Astrocyte (in vitro differentiated cells and primary cell): ENCODE results near the gene DIP2C. TPM values are rescaled to one million over a fixed set of nuclear protein-coding genes. Genes with fewer than 3 reads are reported as not detected.

Experiments
- DNase-seq: peaks from one replicate; pipeline ENCODE4 v3.0.0-alpha.2; 2010; ENCODE audit warnings: low read depth
- FAIRE-seq: peaks from 2 replicates; lab custom pipeline; 2011; peaks lifted over from hg19 to GRCh38; lab: Jason Lieb, UNC
- H2AFZ ChIP-seq: 2 replicates; pipeline ENCODE4 v1.6.0; 2012; ENCODE audit warnings: low read depth, low read length, inconsistent platforms
- H3K27ac ChIP-seq: 2 replicates; pipeline ENCODE4 v1.5.1; 2011; ENCODE audit warnings: low read depth, low read length, inconsistent platforms
- H3K27me3 ChIP-seq: 2 replicates; pipeline ENCODE4 v1.6.0; 2011; ENCODE audit warnings: low read length, inconsistent platforms; ENCODE audit not compliant: insufficient read depth
- H3K36me3 ChIP-seq: 2 replicates; pipeline ENCODE4 v1.5.1; 2011; ENCODE audit warnings: low read length, inconsistent platforms; ENCODE audit not compliant: insufficient read depth
- H3K4me1 ChIP-seq: 2 replicates; pipeline ENCODE4 v1.5.1; 2011; ENCODE audit warnings: low read length, inconsistent platforms; ENCODE audit not compliant: insufficient read depth
- H3K4me2 ChIP-seq: 2 replicates; pipeline ENCODE4 v1.6.0; 2012; ENCODE audit warnings: low read length, inconsistent platforms
- H3K4me3 ChIP-seq: 2 replicates; pipeline ENCODE4 v1.5.1; 2011; ENCODE audit warnings: low read depth, mild to moderate bottlenecking, low read length, inconsistent platforms; ENCODE audit not compliant: insufficient read depth
- H3K79me2 ChIP-seq: 2 replicates; pipeline ENCODE4 v1.6.0; 2012; ENCODE audit warnings: mild to moderate bottlenecking, low read length, inconsistent platforms; ENCODE audit not compliant: insufficient read depth
- H3K9ac ChIP-seq: 2 replicates; pipeline ENCODE4 v1.6.0; 2012; ENCODE audit warnings: mild to moderate bottlenecking, low read length, inconsistent platforms
- H3K9me3 ChIP-seq: 2 replicates; pipeline ENCODE4 v1.5.1; 2012; ENCODE audit warnings: low read depth, mild to moderate bottlenecking, low read length, inconsistent platforms; ENCODE audit not compliant: insufficient read depth
- H4K20me1 ChIP-seq: 2 replicates; pipeline ENCODE4 v1.6.0; 2012; ENCODE audit warnings: low read length, inconsistent platforms; ENCODE audit not compliant: insufficient read depth
- H3K27ac Mint-ChIP-seq: one replicate; pipeline ENCODE4 v1.8.0; 2021; ENCODE audit warnings: mild to moderate bottlenecking, mixed read lengths; ENCODE audit not compliant: unreplicated experiment
- H3K27me3 Mint-ChIP-seq: one replicate; pipeline ENCODE4 v1.8.0; 2021; ENCODE audit warnings: low read depth, mixed read lengths; ENCODE audit not compliant: unreplicated experiment
- H3K36me3 Mint-ChIP-seq: one replicate; pipeline ENCODE4 v1.8.0; 2021; ENCODE audit warnings: low read depth, mixed read lengths; ENCODE audit not compliant: unreplicated experiment
- H3K4me1 Mint-ChIP-seq: one replicate; pipeline ENCODE4 v1.8.0; 2021; ENCODE audit warnings: low read depth, mixed read lengths; ENCODE audit not compliant: unreplicated experiment
- H3K4me3 Mint-ChIP-seq: one replicate; pipeline ENCODE4 v1.8.0; 2021; ENCODE audit warnings: mild to moderate bottlenecking, moderate library complexity, mixed read lengths; ENCODE audit not compliant: unreplicated experiment
- H3K9me3 Mint-ChIP-seq: one replicate; pipeline ENCODE4 v1.8.0; 2021; ENCODE audit warnings: mild to moderate bottlenecking, mixed read lengths; ENCODE audit not compliant: unreplicated experiment
- CTCF ChIP-seq: IDR thresholded peaks from 2 replicates; pipeline ENCODE4 v1.5.1; 2011; ENCODE audit warnings: low read depth, mild to moderate bottlenecking, inconsistent platforms, low read length, moderate library complexity; ENCODE audit not compliant: insufficient read depth
- EZH2 ChIP-seq: IDR thresholded peaks from 2 replicates; pipeline ENCODE4 v1.6.1; 2012; ENCODE audit warnings: mild to moderate bottlenecking, low read length, inconsistent platforms; ENCODE audit not compliant: insufficient read depth
- total RNA-seq: library from RNA; stranded (reverse); gene quantifications from 2 replicates; pipeline ENCODE4 v1.2.1, GENCODE V29; 2021

Gene DIP2C
- total RNA-seq, 1 donor from 2014 or later, result 27.3 TPM

- Mint-ChIP-seq H3K4me3 (no peak overlapping the region), H3K36me3 (peaks cover 46% of the 10 kb centered on the region), H3K9me3 (no peaks in the 10 kb centered on the region), H3K27ac (no peak overlapping the region), H3K4me1 (no peaks in the 10 kb centered on the region), H3K27me3 (no peaks in the 10 kb centered on the region)
- no peak overlapping the region for H3K9ac ChIP-seq
- TF ChIP-seq EZH2, result no peak
- TF ChIP-seq CTCF, result no peak
- H3K36me3 ChIP-seq, result peaks cover 20% of the 10 kb centered on the region
- DNase-seq, result no peak
- no peaks in the 10 kb centered on the region for H4K20me1 ChIP-seq
- no peak overlapping the region for H3K4me2 ChIP-seq
- no peak overlapping the region for H3K27ac ChIP-seq
- H3K4me3 ChIP-seq, result no peak overlapping the region
- no peaks in the 10 kb centered on the region for H3K27me3 ChIP-seq
- H3K4me1 ChIP-seq, result peaks cover 10% of the 10 kb centered on the region
- no peak overlapping the region for H2AFZ ChIP-seq
- H3K9me3 ChIP-seq, result no peaks in the 10 kb centered on the region
- no peaks in the 10 kb centered on the region for H3K79me2 ChIP-seq
- no peak for FAIRE-seq
These were observed 406.4 kb downstream of the DIP2C start for GRCh38 chr10:283140-283479.

DNA sequence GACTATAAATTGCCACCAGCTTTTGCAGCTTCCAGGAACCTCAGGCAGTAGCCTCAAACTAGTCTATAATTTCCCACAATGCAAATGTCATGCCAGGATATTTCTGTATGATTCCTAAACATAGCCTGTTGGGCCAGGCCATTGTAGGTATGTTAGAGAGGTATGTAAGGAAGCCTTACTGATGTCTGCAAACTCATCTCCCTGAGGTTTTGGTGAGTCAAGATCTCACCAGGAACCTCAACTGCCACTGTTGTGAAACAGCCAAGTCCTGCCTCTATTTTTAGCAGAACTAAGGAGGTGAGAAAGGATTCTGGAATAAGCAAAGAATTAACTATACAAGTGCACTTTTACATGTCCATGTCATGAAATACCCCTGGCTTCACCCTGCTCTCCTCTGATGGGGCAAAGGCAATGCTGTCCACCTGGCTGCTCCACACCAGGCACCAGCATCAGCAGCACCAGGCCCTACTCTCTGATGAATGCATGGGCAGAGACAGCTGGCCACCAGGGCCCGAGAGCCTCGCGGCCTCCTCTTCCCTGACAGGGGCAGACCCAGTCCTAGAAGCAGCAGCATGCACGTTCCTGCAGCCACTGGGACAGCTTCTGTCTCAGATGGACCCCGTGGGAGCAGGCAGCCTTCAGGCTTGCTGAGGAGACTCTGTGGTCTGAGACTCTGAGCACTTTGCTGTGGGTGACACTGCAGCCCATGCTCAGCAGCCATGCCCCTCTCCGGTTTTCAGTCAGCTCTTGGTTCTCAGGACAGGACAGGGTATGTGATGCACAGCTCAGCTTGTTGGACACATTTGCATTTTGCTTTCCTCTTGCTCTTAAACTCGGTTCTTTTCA lies 407.0 kb downstream of the DIP2C start:
- no peak overlapping the region for H3K9ac ChIP-seq
- H3K4me2 ChIP-seq, result peak overlapping the region; percentile 15
- no peak overlapping the region for H3K4me3 ChIP-seq
- FAIRE-seq, result peak; percentile 96
- no peaks in the 10 kb centered on the region for H3K27me3 ChIP-seq
- Mint-ChIP-seq H3K9me3 (no peaks in the 10 kb centered on the region), H3K27ac (no peak overlapping the region), H3K27me3 (no peaks in the 10 kb centered on the region), H3K4me1 (no peaks in the 10 kb centered on the region), H3K4me3 (no peak overlapping the region), H3K36me3 (peaks cover 44% of the 10 kb centered on the region)
- peak; percentile 61 for DNase-seq
- peaks cover 20% of the 10 kb centered on the region for H3K36me3 ChIP-seq
- TF ChIP-seq EZH2 (no peak), CTCF (no peak)
- H3K27ac ChIP-seq, result no peak overlapping the region
- H2AFZ ChIP-seq, result no peak overlapping the region
- no peaks in the 10 kb centered on the region for H3K79me2 ChIP-seq
- no peaks in the 10 kb centered on the region for H3K9me3 ChIP-seq
- peaks cover 10% of the 10 kb centered on the region for H3K4me1 ChIP-seq
- H4K20me1 ChIP-seq, result no peaks in the 10 kb centered on the region

- H3K9me3 Mint-ChIP-seq, result no peaks in the 10 kb centered on the region
- Histone ChIP-seq H2AFZ (no peak overlapping the region), H3K36me3 (peaks cover 26% of the 10 kb centered on the region), H3K79me2 (no peaks in the 10 kb centered on the region), H4K20me1 (no peaks in the 10 kb centered on the region), H3K4me2 (no peak overlapping the region), H3K27ac (no peak overlapping the region), H3K27me3 (no peaks in the 10 kb centered on the region), H3K9me3 (no peaks in the 10 kb centered on the region), H3K4me3 (no peak overlapping the region), H3K4me1 (peaks cover 7% of the 10 kb centered on the region), H3K9ac (no peak overlapping the region)
- H3K27ac Mint-ChIP-seq, result no peak overlapping the region
- no peak for DNase-seq
- no peaks in the 10 kb centered on the region for H3K27me3 Mint-ChIP-seq
- no peaks in the 10 kb centered on the region for H3K4me1 Mint-ChIP-seq
- no peak for FAIRE-seq
- no peak overlapping the region for H3K4me3 Mint-ChIP-seq
- TF ChIP-seq EZH2 (no peak), CTCF (no peak)
- peaks cover 43% of the 10 kb centered on the region for H3K36me3 Mint-ChIP-seq
These were observed 409.8 kb downstream of the DIP2C start for GRCh38 chr10:279655-280054.
